Fibroblast of lung (primary cell): ENCODE results near the gene CD52.
"Not testable (repeated sequence)": the region's sequence is repeated elsewhere in the genome, so short reads cannot be mapped to it uniquely, and the experiment has no call there.

Experiments
- CTCF ChIP-seq, 2 donors: IDR thresholded peaks in 1 of 2; conservative IDR thresholded peaks in 1 of 2; 1 replicate in 1 of 2; 2 replicates in 1 of 2; pipeline ENCODE4 v1.5.1; 2011 to 2012; ENCODE audit warnings: low read length in 2 of 2, control low read depth in 1 of 2, inconsistent platforms in 1 of 2, low read depth in 1 of 2, mild to moderate bottlenecking in 1 of 2
- EZH2 ChIP-seq: IDR thresholded peaks from 2 replicates; pipeline ENCODE4 v1.5.1; 2012; ENCODE audit warnings: low read length, control low read depth, mild to moderate bottlenecking; ENCODE audit errors: missing control alignments

GRCh38 chr1:26307966-26308899 lies 9.5 kb upstream of the CD52 start:
- TF ChIP-seq CTCF (conservative IDR thresholded peaks at IDR 0.05 in 1 of 2, IDR thresholded peaks at IDR 0.05 in 1 of 2; ENCODE audit: low read depth in 1 of 2, low read length in 2 of 2); EZH2: not testable (repeated sequence)
